CD4-positive, alpha-beta T cell treated with Interleukin-17A for 4 hours (primary cell): ENCODE measurements around the gene MUC6.

Experiments
- DNase-seq: peaks from one replicate; pipeline ENCODE4 v3.0.0-alpha.2; 2020; ENCODE audit warnings: mixed read lengths

Gene MUC6

GRCh38 chr11:1071571-1072115 is 35.1 kb upstream of the MUC6 start:
- DNase-seq: no peak

- DNase-seq: no peak
Measured at GRCh38 chr11:1070594-1071462, 34.3 kb upstream of the MUC6 start.

GRCh38 chr11:1069740-1070139 is 33.2 kb upstream of the MUC6 start:
- DNase-seq: no peak

- no peak for DNase-seq
Measured at GRCh38 chr11:1067812-1068496, 31.4 kb upstream of the MUC6 start.

- no peak for DNase-seq
Measured at GRCh38 chr11:1064167-1064566, 27.6 kb upstream of the MUC6 start.

GRCh38 chr11:1062075-1062820 is 25.7 kb upstream of the MUC6 start:
- no peak for DNase-seq

- DNase-seq: no peak
Measured at GRCh38 chr11:1060852-1061616, 24.5 kb upstream of the MUC6 start.

- DNase-seq: no peak
Measured at GRCh38 chr11:1060410-1060809, 23.9 kb upstream of the MUC6 start.

- no peak for DNase-seq
Measured at GRCh38 chr11:1059759-1060158, 23.2 kb upstream of the MUC6 start.

- DNase-seq: no peak
Measured at GRCh38 chr11:1057806-1058205, 21.3 kb upstream of the MUC6 start.

GRCh38 chr11:1055990-1056771 is 19.7 kb upstream of the MUC6 start:
- no peak for DNase-seq

GRCh38 chr11:1055109-1055703 is 18.7 kb upstream of the MUC6 start:
- no peak for DNase-seq

GRCh38 chr11:1054143-1055108 is 17.9 kb upstream of the MUC6 start:
- DNase-seq: no peak

GRCh38 chr11:1053121-1053901 is 16.8 kb upstream of the MUC6 start:
- no peak for DNase-seq

GRCh38 chr11:1052133-1053011 is 15.9 kb upstream of the MUC6 start:
- no peak for DNase-seq

GRCh38 chr11:1051356-1052132 is 15.0 kb upstream of the MUC6 start:
- DNase-seq: no peak
